Lower leg skin (tissue), 4 donors: Measurements from ENCODE around the gene TXNIP. TPM values are rescaled to one million over a fixed set of nuclear protein-coding genes. Genes with fewer than 3 reads are reported as not detected.

Source experiments
- DNase-seq, 2 donors: peaks; one replicate each; pipeline ENCODE4 v3.0.0-alpha.2; 2019; ENCODE audit warnings: low spot score in 2 of 2
- H3K4me3 ChIP-seq: fragments of 200-600 bp; sonication (generic); 2 replicates; pipeline ENCODE4 v1.5.1; 2017; ENCODE audit warnings: mild to moderate bottlenecking, low read depth; ENCODE audit not compliant: poor library complexity, severe bottlenecking
- CTCF ChIP-seq, 3 donors: fragments of 450-650 bp; IDR thresholded peaks; one replicate each; pipeline ENCODE4 v1.5.1; 2016; ENCODE audit warnings: antibody characterized with exemption in 3 of 3, mild to moderate bottlenecking in 3 of 3, moderate library complexity in 2 of 3
- POLR2A ChIP-seq, 2 donors: fragments of 450-650 bp; IDR thresholded peaks; one replicate each; pipeline ENCODE4 v1.6.1; 2016 to 2017; ENCODE audit warnings: antibody characterized with exemption in 2 of 2, mild to moderate bottlenecking in 1 of 2, moderate library complexity in 1 of 2
- WGBS, 2 donors: methylation state at CpG; one replicate each; pipeline ENCODE4 v1.1.5; 2018; 5-methylcytosine and 5-hydroxymethylcytosine counted together
- intact Hi-C: fragments of 100-400 bp; cut with DNase I; formaldehyde crosslinking; loops from one replicate; pipeline ENCODE4 v1.15.0; 2023; ENCODE audit warnings: low total_unique reads
- total RNA-seq, 4 donors: library from RNA; depleted of rRNA; stranded (reverse); fragments of >200 nt; gene quantifications; one replicate each; pipeline ENCODE4 v1.1.0, GENCODE V29; 2016

Gene TXNIP
- 1,000 to 10,000 TPM; 2,445 to 6,877 (median 3,895) TPM for total RNA-seq

- H3K4me3 ChIP-seq, result peak within 1 kb of the TSS; percentile 75
- peak; percentile 99 to 100 for DNase-seq
- WGBS, 2 donors, result 0% methylated on average over 30 of the region's 30 CpGs
- TF ChIP-seq POLR2A (IDR thresholded peaks at IDR 0.05) (peak in 1 of 2 donors; percentile 99), CTCF (IDR thresholded peaks at IDR 0.05) (no peak)
- intact Hi-C loops, result no loop called here
These were observed at the start of gene TXNIP for GRCh38 chr1:145996433-145997015. TSS of gene TXNIP (minus strand) at chr1:145996579. CDS start at chr1:145996266, 313 bp downstream.

- intact Hi-C loops, result no loop called here
- H3K4me3 ChIP-seq, result no peak overlapping the region
- TF ChIP-seq POLR2A (IDR thresholded peaks at IDR 0.05) (no peak), CTCF (IDR thresholded peaks at IDR 0.05) (no peak)
- DNase-seq, result no peak
- 31 to 35% methylated on average over 9 of the region's 9 CpGs for WGBS, 2 donors
These were observed 43.4 kb upstream of the TXNIP start for GRCh38 chr1:146039844-146040194.

- 0 to 1% methylated on average over 21 of the region's 21 CpGs for WGBS, 2 donors
- peak; percentile 80 to 96 for DNase-seq
- peak overlapping the region; percentile 73 for H3K4me3 ChIP-seq
- TF ChIP-seq CTCF (IDR thresholded peaks at IDR 0.05), result no peak
- TF ChIP-seq POLR2A (IDR thresholded peaks at IDR 0.05), result no peak
- intact Hi-C loops, result no loop called here
These were observed 40.7 kb upstream of the TXNIP start for GRCh38 chr1:146036965-146037646.

GRCh38 chr1:146036241-146036964 is 40.0 kb upstream of the TXNIP start:
- no peak for TF ChIP-seq POLR2A (IDR thresholded peaks at IDR 0.05)
- no peak for TF ChIP-seq CTCF (IDR thresholded peaks at IDR 0.05)
- 3 to 4% methylated on average over 10 of the region's 10 CpGs for WGBS, 2 donors
- DNase-seq, result no peak
- H3K4me3 ChIP-seq, result no peak overlapping the region
- intact Hi-C loops, result no loop called here

GRCh38 chr1:146035048-146035423 is 38.7 kb upstream of the TXNIP start:
- intact Hi-C loops, result no loop called here
- WGBS, 2 donors, result 39 to 48% methylated on average over 6 of the region's 6 CpGs
- TF ChIP-seq CTCF (IDR thresholded peaks at IDR 0.05) (no peak), POLR2A (IDR thresholded peaks at IDR 0.05) (no peak)
- no peak overlapping the region for H3K4me3 ChIP-seq
- no peak for DNase-seq
